Prostate gland (tissue), 2 donors: Measurements from ENCODE around the gene ZMYND19.

ENCODE experiments used
- POLR2A ChIP-seq: fragments of 450-650 bp; IDR thresholded peaks from one replicate; pipeline ENCODE4 v1.6.1; 2016; ENCODE audit warnings: antibody characterized with exemption, mild to moderate bottlenecking
- POLR2AphosphoS5 ChIP-seq: sonication (generic); formaldehyde crosslinking; IDR thresholded peaks from one replicate; pipeline ENCODE4 v1.6.1; 2017; ENCODE audit warnings: antibody characterized with exemption
- TF ChIP-seq, protein P1 (sequence below), 4 experiments: fragments of 200-600 bp in 2 of 4; fragments of 450-650 bp in 2 of 4; sonication (generic) in 2 of 4; IDR thresholded peaks; 1 replicate in 3 of 4; 2 replicates in 1 of 4; pipeline ENCODE4 v1.5.1; 2016 to 2019; ENCODE audit warnings: antibody characterized with exemption in 4 of 4, mild to moderate bottlenecking in 2 of 4, moderate library complexity in 2 of 4

DNA sequence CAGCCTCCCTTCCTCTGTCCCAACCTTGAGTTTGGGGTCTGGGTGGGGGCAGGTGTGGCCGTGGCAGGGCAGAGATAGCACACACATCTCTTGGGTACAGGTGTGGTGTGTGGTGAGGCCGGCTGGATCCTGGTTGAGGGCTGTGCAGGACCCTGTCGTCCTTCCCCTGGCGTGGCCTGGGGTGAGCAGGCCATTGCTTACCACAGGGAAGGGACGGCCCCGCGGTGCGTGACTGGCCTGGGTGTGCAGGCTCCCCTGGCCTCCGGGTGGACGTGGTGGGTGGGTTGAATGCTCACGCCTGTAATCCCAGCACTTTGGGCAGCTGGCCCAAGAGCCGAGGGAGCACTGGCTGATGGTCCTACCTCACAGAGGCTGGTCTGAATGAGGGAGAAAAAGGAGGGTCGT is 16.4 kb upstream of the ZMYND19 start:
- TF ChIP-seq POLR2A (no peak), POLR2AphosphoS5 (no peak)
- TF ChIP-seq, protein P1, sequence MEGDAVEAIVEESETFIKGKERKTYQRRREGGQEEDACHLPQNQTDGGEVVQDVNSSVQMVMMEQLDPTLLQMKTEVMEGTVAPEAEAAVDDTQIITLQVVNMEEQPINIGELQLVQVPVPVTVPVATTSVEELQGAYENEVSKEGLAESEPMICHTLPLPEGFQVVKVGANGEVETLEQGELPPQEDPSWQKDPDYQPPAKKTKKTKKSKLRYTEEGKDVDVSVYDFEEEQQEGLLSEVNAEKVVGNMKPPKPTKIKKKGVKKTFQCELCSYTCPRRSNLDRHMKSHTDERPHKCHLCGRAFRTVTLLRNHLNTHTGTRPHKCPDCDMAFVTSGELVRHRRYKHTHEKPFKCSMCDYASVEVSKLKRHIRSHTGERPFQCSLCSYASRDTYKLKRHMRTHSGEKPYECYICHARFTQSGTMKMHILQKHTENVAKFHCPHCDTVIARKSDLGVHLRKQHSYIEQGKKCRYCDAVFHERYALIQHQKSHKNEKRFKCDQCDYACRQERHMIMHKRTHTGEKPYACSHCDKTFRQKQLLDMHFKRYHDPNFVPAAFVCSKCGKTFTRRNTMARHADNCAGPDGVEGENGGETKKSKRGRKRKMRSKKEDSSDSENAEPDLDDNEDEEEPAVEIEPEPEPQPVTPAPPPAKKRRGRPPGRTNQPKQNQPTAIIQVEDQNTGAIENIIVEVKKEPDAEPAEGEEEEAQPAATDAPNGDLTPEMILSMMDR (IDR thresholded peaks at IDR 0.05), result no peak
